Upper lobe of left lung (tissue), 6 donors: ENCODE data around the gene UBASH3B. TPM values are rescaled to one million over a fixed set of nuclear protein-coding genes. Genes with fewer than 3 reads are reported as not detected.
A peak's percentile ranks its signal among the peaks of the same experiment; 100 is the strongest.

Experiments used
- ATAC-seq, 2 donors: fragments of 200-7000 bp; cut with Tn5 transposase; one replicate each; pipeline ENCODE4 v1.9.1; 2022; ENCODE audit warnings: mild to moderate bottlenecking in 2 of 2, moderate library complexity in 2 of 2; ENCODE audit not compliant: low FRiP score in 2 of 2
- DNase-seq, 2 donors: peaks; one replicate each; pipeline ENCODE4 v3.0.0-alpha.2; 2019 to 2020
- H3K27ac ChIP-seq, 4 donors: fragments of 200-600 bp; sonication (generic); one replicate each; pipeline ENCODE4 v1.5.1; 2016 to 2019
- H3K27me3 ChIP-seq, 4 donors: fragments of 200-600 bp; sonication (generic); one replicate each; pipeline ENCODE4 v1.5.1; 2017 to 2019
- H3K36me3 ChIP-seq, 4 donors: fragments of 200-600 bp; sonication (generic); one replicate each; pipeline ENCODE4 v1.5.1; 2016 to 2019
- H3K4me1 ChIP-seq, 4 donors: fragments of 200-600 bp; sonication (generic); one replicate each; pipeline ENCODE4 v1.5.1; 2018 to 2019
- H3K4me3 ChIP-seq, 4 donors: fragments of 200-600 bp; sonication (generic); one replicate each; pipeline ENCODE4 v1.5.1; 2017 to 2019; ENCODE audit warnings: mild to moderate bottlenecking in 2 of 4, moderate library complexity in 1 of 4
- H3K9me3 ChIP-seq, 4 donors: fragments of 200-600 bp; sonication (generic); one replicate each; pipeline ENCODE4 v1.5.1; 2018 to 2019
- EP300 ChIP-seq, 4 donors: sonication (generic); formaldehyde crosslinking; IDR thresholded peaks; one replicate each; pipeline ENCODE4 v1.5.1; 2017; ENCODE audit warnings: antibody characterized with exemption in 4 of 4, control low read depth in 2 of 4
- POLR2A ChIP-seq, 4 donors: fragments of 450-650 bp; IDR thresholded peaks; one replicate each; pipeline ENCODE4 v1.5.1; 2016 to 2017; ENCODE audit warnings: antibody characterized with exemption in 4 of 4, mild to moderate bottlenecking in 2 of 4
- POLR2AphosphoS5 ChIP-seq, 2 donors: sonication (generic); formaldehyde crosslinking; IDR thresholded peaks; one replicate each; pipeline ENCODE4 v1.5.1; 2017; ENCODE audit warnings: antibody characterized with exemption in 2 of 2
- WGBS, 2 donors: methylation state at CpG; one replicate each; pipeline ENCODE4 v1.1.5; 2017 to 2018; 5-methylcytosine and 5-hydroxymethylcytosine counted together
- total RNA-seq, 6 donors: library from RNA; depleted of rRNA in 4 of 6; stranded (reverse); fragments of >200 nt in 4 of 6; gene quantifications; one replicate each; pipeline versions ENCODE4 v1.1.0 to v1.2.1, GENCODE V29; 2016 to 2021
- TF ChIP-seq, protein P1 (sequence below), 6 experiments: fragments of 450-650 bp in 4 of 6; fragments of 200-600 bp in 2 of 6; sonication (generic) in 2 of 6; IDR thresholded peaks; one replicate each; pipeline ENCODE4 v1.5.1; 2016 to 2019; ENCODE audit warnings: antibody characterized with exemption in 6 of 6
- donor health status: DM: no; HTN: no; CAD: no; lungs with moderate emphysema.
- donor health status: DM: no; HTN: yes; CAD: no; lungs with severe emphysema.

UBASH3B gene
- total RNA-seq, 6 donors from 2014 or later, result 24.0 to 54.2 (median 40.4) TPM

DNA sequence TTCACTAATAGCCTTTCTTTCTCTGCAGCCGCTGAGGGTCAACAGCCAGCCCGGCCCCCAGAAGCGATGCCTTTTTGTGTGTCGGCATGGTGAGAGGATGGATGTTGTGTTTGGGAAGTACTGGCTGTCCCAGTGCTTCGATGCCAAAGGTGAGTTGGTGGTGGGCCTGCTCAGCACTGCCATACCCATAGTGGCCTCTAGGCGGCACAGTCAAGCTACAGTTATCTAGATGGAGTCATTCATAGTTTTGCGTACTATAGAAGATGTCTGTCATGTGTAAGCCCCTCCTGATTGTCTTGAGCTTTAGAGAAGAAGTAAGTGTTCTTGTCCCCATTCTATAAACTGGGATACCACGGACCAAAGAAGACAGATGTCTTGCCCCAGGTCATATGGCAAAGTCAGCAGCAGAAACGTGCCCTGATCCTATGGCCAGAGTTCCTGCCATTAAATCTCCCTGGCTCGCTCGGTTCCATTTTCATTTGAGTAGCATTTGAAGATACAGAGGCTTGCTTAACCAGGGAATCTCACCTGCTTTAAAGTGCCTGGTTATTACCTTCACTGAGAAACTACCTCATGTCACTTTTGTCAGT is 140.7 kb downstream of the UBASH3B start:
- H3K4me1 ChIP-seq, result peaks cover 0 to 11% (median 6%) of the 10 kb centered on the region in 4 donors
- ATAC-seq (peak; percentile 79 to 82), DNase-seq (peak in 1 of 2 donors; percentile 62)
- 60 to 63% methylated on average over 11 of the region's 11 CpGs for WGBS, 2 donors
- TF ChIP-seq, protein P1, sequence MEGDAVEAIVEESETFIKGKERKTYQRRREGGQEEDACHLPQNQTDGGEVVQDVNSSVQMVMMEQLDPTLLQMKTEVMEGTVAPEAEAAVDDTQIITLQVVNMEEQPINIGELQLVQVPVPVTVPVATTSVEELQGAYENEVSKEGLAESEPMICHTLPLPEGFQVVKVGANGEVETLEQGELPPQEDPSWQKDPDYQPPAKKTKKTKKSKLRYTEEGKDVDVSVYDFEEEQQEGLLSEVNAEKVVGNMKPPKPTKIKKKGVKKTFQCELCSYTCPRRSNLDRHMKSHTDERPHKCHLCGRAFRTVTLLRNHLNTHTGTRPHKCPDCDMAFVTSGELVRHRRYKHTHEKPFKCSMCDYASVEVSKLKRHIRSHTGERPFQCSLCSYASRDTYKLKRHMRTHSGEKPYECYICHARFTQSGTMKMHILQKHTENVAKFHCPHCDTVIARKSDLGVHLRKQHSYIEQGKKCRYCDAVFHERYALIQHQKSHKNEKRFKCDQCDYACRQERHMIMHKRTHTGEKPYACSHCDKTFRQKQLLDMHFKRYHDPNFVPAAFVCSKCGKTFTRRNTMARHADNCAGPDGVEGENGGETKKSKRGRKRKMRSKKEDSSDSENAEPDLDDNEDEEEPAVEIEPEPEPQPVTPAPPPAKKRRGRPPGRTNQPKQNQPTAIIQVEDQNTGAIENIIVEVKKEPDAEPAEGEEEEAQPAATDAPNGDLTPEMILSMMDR (IDR thresholded peaks at IDR 0.05), result peak; percentile 76 to 91 (median 87)
- TF ChIP-seq POLR2AphosphoS5 (IDR thresholded peaks at IDR 0.05), result no peak
- H3K27ac ChIP-seq, result no peak overlapping the region
- H3K9me3 ChIP-seq, result no peaks in the 10 kb centered on the region
- peaks cover 0 to 32% (median 5%) of the 10 kb centered on the region in 4 donors for H3K36me3 ChIP-seq
- no peaks in the 10 kb centered on the region for H3K27me3 ChIP-seq
- H3K4me3 ChIP-seq, result no peak overlapping the region

DNA sequence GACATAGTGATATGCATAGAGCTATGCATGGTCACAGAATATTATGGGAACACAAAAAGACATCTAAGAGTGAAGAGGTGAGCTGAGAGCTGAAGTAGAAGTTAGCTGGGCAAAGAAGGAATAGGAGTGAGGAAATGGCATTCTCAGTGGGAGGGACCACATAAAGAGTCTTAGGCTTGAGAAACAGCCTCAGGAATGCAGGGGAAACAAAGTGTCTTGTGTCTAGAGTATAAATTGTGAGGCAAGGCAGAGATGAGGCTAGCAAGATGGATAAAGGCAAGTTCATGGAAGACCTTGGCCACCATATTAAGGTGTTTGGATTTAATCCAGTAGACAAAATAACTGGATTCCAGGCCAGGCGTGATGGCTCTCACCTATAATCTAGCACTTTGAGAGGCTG is 142.1 kb downstream of the UBASH3B start:
- TF ChIP-seq EP300 (IDR thresholded peaks at IDR 0.05), result no peak
- TF ChIP-seq, protein P1 (IDR thresholded peaks at IDR 0.05), result no peak
- no peak for TF ChIP-seq POLR2AphosphoS5 (IDR thresholded peaks at IDR 0.05)
- TF ChIP-seq POLR2A (IDR thresholded peaks at IDR 0.05), result no peak
- Histone ChIP-seq H3K27me3 (no peaks in the 10 kb centered on the region), H3K4me1 (peaks cover 0 to 11% (median 6%) of the 10 kb centered on the region in 4 donors), H3K9me3 (no peaks in the 10 kb centered on the region), H3K4me3 (no peak overlapping the region), H3K36me3 (peaks cover 0 to 34% (median 6%) of the 10 kb centered on the region in 4 donors), H3K27ac (no peak overlapping the region)
- no peak for ATAC-seq
- 100% methylated on average over 1 of the region's 1 CpG for WGBS, 2 donors
- DNase-seq, result no peak

DNA sequence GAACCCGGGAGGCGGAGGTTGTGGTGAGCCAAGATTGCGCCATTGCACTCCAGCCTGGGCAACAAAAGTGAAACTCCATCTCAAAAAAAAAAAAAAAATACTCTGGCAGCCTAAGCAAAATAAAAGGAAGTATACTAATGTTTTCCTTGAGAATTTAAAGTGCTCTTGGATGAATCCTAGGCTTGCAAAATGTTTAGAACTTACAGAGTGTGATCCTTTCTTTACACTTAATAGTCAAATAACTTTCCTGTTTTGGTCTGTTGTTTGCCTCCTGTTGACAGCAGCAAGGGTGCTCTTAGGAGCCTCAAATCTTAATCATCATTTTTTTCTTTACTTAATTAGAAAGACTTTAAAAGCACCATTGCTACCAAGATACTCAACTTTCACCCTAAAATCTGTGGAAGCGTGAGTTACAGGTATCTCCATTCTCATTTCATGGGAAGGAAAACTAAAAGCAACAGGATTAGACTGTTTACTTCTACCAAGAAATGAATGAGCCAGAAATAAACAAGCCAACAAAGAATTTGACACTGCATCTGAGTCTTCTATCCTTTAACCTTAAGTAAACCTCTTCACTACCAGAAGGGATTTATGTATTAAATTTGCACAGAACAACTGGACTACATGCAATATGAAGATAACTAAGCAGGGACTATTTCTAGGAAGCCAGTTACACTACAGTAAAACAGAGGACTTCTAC is 144.0 kb downstream of the UBASH3B start:
- Histone ChIP-seq H3K36me3 (peaks cover 0 to 34% (median 8%) of the 10 kb centered on the region in 4 donors), H3K4me3 (no peak overlapping the region), H3K27me3 (no peaks in the 10 kb centered on the region), H3K4me1 (peaks cover 0 to 11% (median 6%) of the 10 kb centered on the region in 4 donors), H3K9me3 (no peaks in the 10 kb centered on the region), H3K27ac (peak overlapping the region in 2 of 4 donors; percentile 25 to 57)
- ATAC-seq (no peak), DNase-seq (no peak)
- TF ChIP-seq, protein P1 (IDR thresholded peaks at IDR 0.05), result no peak
- no peak for TF ChIP-seq POLR2A (IDR thresholded peaks at IDR 0.05)
- no peak for TF ChIP-seq POLR2AphosphoS5 (IDR thresholded peaks at IDR 0.05)
- TF ChIP-seq EP300 (IDR thresholded peaks at IDR 0.05), result no peak
- WGBS, 2 donors, result 26 to 34% methylated on average over 4 of the region's 4 CpGs

DNA sequence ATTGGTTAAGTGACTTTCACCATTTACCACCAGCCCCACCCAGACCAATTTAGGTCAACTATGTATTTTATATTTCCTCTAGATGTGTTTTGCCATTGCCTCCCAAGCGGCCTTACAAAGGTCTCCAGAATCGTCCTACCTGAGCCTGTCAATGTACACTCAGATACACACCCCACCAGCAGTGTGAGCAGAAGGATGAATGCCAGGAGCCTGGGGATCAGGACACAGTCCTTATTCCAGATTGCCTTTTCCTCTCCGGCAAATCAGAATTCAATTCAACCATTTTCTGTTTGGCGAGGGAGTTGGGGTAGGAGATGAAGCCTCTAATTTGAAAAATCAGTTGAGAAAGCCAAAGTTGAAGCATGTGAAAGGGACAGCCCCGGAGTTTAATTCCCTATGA is 147.4 kb downstream of the UBASH3B start:
- Histone ChIP-seq H3K4me1 (peaks cover 4 to 11% (median 6%) of the 10 kb centered on the region in 4 donors), H3K4me3 (no peak overlapping the region), H3K36me3 (peaks cover 0 to 11% (median 5%) of the 10 kb centered on the region in 4 donors), H3K9me3 (no peaks in the 10 kb centered on the region), H3K27ac (no peak overlapping the region), H3K27me3 (no peaks in the 10 kb centered on the region)
- TF ChIP-seq POLR2A (IDR thresholded peaks at IDR 0.05) (no peak), EP300 (IDR thresholded peaks at IDR 0.05) (no peak)
- ATAC-seq (no peak), DNase-seq (no peak)
- 88 to 90% methylated on average over 5 of the region's 5 CpGs for WGBS, 2 donors

DNA sequence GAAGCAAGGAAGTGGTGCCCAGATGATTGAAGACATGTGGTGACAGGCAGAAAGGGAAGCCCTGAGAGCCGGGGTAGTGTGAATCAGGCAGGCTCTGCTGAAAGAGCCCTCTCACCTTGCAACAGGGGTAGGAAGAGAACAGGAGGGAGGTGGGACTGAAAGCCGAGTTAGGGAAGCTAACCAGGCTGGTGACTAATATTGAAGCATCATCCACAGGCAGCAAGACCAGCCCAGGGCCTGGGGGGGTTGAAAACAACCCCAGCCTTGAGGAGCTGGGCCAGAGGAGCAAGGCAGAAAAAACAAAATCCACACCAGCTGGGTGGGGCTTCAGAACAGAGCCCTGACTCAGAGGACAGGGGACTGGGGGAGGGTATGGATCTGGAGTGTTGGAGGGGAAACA is 147.8 kb downstream of the UBASH3B start:
- no peak overlapping the region for H3K4me3 ChIP-seq
- TF ChIP-seq POLR2A (IDR thresholded peaks at IDR 0.05) (no peak), POLR2AphosphoS5 (IDR thresholded peaks at IDR 0.05) (no peak), EP300 (IDR thresholded peaks at IDR 0.05) (no peak)
- TF ChIP-seq, protein P1 (IDR thresholded peaks at IDR 0.05), result no peak
- H3K36me3 ChIP-seq, result peaks cover 0 to 10% (median 5%) of the 10 kb centered on the region in 4 donors
- WGBS, 2 donors, result 79 to 89% methylated on average over 2 of the region's 2 CpGs
- DNase-seq (no peak), ATAC-seq (peak; percentile 45 to 52)
- H3K27me3 ChIP-seq, result no peaks in the 10 kb centered on the region
- no peaks in the 10 kb centered on the region for H3K9me3 ChIP-seq
- H3K4me1 ChIP-seq, result peaks cover 4 to 11% (median 10%) of the 10 kb centered on the region in 4 donors
- H3K27ac ChIP-seq, result no peak overlapping the region
